Retinal pigment epithelial cell (primary cell): ENCODE data around the gene FARS2.

Experiments used
- DNase-seq: peaks from one replicate; pipeline ENCODE4 v3.0.0-alpha.2; 2010; ENCODE audit warnings: low read depth
- H3K4me3 ChIP-seq: 2 replicates; pipeline ENCODE4 v1.5.1; 2011; ENCODE audit warnings: mild to moderate bottlenecking, low read length, control low read depth, moderate library complexity
- TF ChIP-seq, protein P1 (sequence below): conservative IDR thresholded peaks from 2 replicates; pipeline ENCODE4 v1.5.1; 2011; ENCODE audit warnings: low read depth, low read length, control low read depth, inconsistent platforms

Gene FARS2

DNA sequence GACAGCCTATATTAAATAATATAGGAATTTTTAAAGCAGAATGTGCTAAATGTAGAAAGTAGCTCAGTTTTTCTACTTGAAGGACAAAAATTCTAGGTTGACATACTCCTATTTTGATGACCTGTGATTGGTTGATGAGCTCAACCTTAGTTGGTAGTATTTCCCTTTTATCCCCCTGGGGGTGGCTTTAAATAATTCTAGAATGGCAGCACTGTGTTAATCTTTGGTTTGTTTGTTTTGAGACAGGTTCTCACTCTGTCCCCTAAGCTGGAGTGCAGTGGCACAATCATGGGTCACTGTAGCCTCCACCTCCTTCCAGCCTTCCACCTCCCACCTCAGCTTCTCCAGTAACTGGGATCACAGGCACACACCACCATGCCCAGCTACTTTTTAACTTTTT lies 29.2 kb downstream of the FARS2 start:
- TF ChIP-seq, protein P1, sequence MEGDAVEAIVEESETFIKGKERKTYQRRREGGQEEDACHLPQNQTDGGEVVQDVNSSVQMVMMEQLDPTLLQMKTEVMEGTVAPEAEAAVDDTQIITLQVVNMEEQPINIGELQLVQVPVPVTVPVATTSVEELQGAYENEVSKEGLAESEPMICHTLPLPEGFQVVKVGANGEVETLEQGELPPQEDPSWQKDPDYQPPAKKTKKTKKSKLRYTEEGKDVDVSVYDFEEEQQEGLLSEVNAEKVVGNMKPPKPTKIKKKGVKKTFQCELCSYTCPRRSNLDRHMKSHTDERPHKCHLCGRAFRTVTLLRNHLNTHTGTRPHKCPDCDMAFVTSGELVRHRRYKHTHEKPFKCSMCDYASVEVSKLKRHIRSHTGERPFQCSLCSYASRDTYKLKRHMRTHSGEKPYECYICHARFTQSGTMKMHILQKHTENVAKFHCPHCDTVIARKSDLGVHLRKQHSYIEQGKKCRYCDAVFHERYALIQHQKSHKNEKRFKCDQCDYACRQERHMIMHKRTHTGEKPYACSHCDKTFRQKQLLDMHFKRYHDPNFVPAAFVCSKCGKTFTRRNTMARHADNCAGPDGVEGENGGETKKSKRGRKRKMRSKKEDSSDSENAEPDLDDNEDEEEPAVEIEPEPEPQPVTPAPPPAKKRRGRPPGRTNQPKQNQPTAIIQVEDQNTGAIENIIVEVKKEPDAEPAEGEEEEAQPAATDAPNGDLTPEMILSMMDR = no peak
- no peak for DNase-seq
- no peak overlapping the region for H3K4me3 ChIP-seq

DNA sequence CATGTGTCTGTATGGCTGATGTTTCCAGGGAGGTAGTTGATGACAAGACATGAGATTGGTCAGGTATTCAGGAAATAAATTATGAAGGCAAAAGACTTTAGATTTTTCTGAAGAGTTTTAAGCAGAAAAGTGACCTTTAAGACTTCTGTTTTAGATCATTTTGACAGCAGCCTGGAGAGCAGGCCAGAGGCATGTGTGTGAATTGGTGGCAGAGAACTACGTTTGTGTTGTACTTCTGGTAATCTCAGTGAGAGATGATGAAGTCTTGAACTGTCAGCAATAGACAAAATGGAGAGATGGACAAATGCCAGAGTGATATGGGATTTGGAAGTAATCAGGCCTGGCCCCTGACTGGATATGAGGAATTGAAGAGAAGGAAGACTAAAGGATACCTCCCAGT lies 30.8 kb downstream of the FARS2 start:
- no peak overlapping the region for H3K4me3 ChIP-seq
- DNase-seq = no peak
- TF ChIP-seq, protein P1 = no peak

DNA sequence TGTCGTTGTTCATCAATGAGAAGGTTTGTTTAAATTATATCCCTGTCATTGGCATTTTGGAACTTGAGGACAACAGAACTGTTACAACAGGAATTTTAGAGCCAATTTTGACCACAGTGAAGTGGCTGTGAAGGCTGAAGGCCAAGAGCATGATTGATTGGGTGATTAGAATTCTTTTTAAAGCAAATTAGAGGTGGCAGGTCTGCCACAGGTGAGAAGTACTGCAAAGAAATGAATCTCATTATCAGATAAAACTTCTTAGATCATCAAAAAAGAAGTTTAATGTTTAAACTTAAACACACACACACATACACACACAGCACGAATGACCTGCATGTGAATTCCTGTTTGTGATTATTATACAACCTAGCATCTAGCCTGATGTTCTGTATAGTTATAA lies 32.4 kb downstream of the FARS2 start:
- H3K4me3 ChIP-seq = no peak overlapping the region
- TF ChIP-seq, protein P1 = no peak
- no peak for DNase-seq

DNA sequence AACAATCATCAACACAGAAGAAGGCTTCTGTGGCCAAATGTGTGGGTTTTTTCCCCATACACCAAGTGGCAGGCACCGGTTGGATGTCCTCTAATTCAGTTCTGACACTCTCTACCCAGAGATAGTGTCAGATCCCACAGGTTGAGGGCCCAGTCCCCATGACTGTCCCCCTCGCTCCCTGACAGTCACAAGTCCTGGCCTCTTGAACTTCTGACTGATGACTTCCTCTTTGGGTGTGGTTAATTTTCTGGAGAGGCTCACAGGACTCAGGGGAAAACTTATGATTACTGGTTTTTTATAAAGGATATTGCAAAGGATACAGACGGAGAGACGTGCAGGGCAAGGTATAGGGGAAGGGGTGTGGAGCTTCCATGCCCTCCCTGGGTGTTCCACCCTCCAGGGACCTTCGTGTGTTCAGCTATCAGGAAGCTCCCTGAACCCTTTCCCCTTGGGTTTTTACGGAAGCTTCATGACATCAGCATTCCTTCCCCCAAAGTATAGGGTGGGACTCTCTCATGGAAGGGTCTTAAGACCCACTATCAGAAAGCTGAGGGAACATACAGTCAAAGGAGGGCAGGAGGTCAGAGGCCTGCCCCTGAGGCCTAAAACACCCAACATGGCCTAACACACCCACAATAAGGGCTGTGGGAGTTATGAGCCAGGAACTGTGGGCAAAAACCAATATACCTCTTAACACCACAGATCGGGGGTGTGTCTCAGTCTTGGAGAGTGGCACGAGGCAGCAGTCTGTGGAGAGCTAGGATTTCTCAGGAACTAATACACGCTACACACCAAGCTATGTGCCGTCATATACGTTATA lies 33.3 kb downstream of the FARS2 start:
- no peak overlapping the region for H3K4me3 ChIP-seq
- TF ChIP-seq, protein P1 = no peak
- no peak for DNase-seq

DNA sequence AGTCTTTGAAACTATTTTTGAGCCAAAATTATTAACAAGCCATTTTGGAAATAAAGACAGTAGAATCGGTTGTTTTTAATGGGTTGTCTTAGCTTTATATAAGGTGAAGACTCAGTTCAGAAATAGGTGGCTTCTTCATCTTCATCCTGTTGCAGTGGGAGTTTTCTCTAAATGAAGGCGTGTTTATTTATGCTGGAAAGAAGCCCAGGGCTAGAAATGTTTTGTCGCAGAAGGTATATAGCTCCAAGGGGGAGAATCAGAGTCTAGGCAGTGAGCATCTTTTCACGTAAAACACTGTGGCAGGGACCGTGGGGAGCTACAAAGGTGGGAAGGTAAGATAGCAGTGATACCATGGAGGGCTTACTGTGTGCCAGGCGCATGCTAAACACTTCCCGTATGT lies 34.3 kb downstream of the FARS2 start:
- DNase-seq = no peak
- H3K4me3 ChIP-seq = no peak overlapping the region
- TF ChIP-seq, protein P1 = no peak

DNA sequence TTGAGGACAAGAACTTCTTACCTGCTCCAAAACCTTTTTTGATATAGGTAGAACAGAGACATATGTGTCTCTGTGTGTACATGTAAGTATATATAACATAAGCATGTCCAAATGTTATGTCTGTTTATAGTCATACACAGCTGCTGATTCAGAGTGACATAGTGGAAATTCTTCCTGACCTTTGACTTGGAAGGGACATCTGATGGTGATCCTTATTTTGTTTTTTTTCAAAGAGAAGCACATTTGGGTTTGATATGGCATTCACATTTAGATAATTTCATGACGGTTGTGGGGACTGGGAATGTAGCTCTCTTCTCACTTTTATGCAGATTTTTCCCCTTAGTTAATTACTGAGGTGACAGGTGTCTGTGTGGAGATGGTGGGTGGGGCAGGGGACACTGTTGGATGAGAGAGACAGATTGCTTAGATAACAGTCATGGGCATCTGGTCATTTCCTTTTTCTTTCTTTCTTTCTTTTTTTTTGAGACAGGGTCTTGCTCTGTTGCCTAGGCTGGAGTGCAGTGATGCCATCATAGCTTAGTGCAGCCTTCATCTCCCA lies 39.0 kb downstream of the FARS2 start:
- no peak for DNase-seq
- TF ChIP-seq, protein P1 = no peak
- H3K4me3 ChIP-seq = no peak overlapping the region
